ENCODE measurements around the gene ADAMTSL1.

ADAMTSL1 gene

GRCh38 chr9:18683851-18684250, 209.9 kb downstream of the ADAMTSL1 start:
- H3K4me3 ChIP-seq (ENCODE audit: control insufficient read depth, low read depth, low read length): no peak overlapping the region
- no peak for DNase-seq (ENCODE audit: low read depth)
- no peak for TF ChIP-seq CTCF (IDR thresholded peaks at IDR 0.05; ENCODE audit: control insufficient read depth, insufficient read depth, low read depth, low read length, missing control alignments)

- no peak for TF ChIP-seq CTCF (IDR thresholded peaks at IDR 0.05; ENCODE audit: control insufficient read depth, insufficient read depth, low read depth, low read length, missing control alignments)
- H3K4me3 ChIP-seq (ENCODE audit: control insufficient read depth, low read depth, low read length): no peak overlapping the region
- DNase-seq (ENCODE audit: low read depth): no peak
These were observed 210.8 kb downstream of the ADAMTSL1 start for GRCh38 chr9:18684593-18685317.

GRCh38 chr9:18688581-18689565, 214.9 kb downstream of the ADAMTSL1 start:
- TF ChIP-seq CTCF (IDR thresholded peaks at IDR 0.05; ENCODE audit: control insufficient read depth, insufficient read depth, low read depth, low read length, missing control alignments): no peak
- no peak overlapping the region for H3K4me3 ChIP-seq (ENCODE audit: control insufficient read depth, low read depth, low read length)
- DNase-seq (ENCODE audit: low read depth): no peak

DNA sequence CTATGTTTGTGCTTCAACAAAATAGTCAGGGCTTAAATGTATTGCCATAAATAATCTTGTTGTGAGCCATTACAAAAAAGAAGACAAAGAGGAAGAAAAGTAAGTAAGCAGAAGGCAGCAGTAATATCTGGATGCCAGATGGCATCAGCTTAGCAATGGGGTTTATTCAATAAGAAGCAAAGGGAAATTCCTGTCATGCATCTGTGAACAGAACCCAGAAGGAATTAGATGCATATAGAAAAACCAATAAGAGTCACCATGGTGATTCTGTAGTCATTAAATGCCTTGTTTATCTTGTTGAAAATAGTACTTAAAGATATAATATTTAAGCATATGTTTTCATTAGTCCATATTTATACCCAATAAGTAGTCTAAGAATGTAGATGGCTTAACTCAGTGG, 216.0 kb downstream of the ADAMTSL1 start:
- no peak overlapping the region for H3K4me3 ChIP-seq (ENCODE audit: control insufficient read depth, low read depth, low read length)
- DNase-seq (ENCODE audit: low read depth): no peak
- TF ChIP-seq CTCF (IDR thresholded peaks at IDR 0.05; ENCODE audit: control insufficient read depth, insufficient read depth, low read depth, low read length, missing control alignments): no peak

DNA sequence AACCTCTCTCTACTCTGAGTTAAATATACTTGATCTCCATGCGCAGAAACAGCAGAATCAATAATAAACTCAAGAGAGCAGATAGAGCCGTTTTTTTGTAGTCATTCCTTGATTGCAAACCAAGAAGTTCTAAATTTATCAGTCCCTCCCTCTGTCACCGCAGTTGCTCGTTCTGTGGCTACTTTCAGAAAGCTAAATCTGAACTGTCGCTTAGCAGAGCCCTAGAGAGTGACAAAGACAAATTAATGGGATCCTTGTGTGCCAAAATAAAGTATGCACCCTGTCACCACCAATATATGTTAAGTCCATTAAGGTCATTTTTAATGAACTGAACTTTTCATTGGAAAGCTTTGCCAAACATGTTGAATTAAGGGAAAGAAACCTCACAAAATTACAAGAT, 218.3 kb downstream of the ADAMTSL1 start:
- no peak overlapping the region for H3K4me3 ChIP-seq (ENCODE audit: control insufficient read depth, low read depth, low read length)
- no peak for DNase-seq (ENCODE audit: low read depth)
- no peak for TF ChIP-seq CTCF (IDR thresholded peaks at IDR 0.05; ENCODE audit: control insufficient read depth, insufficient read depth, low read depth, low read length, missing control alignments)

DNA sequence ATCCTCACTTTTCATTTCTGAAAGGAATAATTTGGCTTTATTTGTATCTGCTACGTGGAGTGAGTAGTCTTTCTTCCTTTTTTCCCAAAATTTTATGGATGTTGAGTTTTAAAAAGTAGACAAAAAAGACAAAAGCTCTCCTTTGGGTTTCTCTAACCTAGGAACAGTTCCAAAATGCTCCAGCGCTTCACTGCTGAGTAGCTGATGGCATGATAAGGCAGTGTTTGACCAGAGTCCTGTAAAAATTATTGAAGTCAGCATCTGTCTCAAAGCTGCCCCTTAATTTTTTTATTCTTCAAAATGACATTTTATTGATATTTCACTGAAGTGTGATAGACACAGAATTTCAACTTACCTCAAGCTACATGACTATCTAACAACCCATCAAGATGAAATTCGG, 219.0 kb downstream of the ADAMTSL1 start:
- H3K4me3 ChIP-seq (ENCODE audit: control insufficient read depth, low read depth, low read length): no peak overlapping the region
- DNase-seq (ENCODE audit: low read depth): no peak
- no peak for TF ChIP-seq CTCF (IDR thresholded peaks at IDR 0.05; ENCODE audit: control insufficient read depth, insufficient read depth, low read depth, low read length, missing control alignments)
